CD4-positive, alpha-beta T cell treated with Interferon gamma for 1 hour (primary cell): Measurements from ENCODE around the gene CD2BP2.

Experiments used
- DNase-seq: peaks from one replicate; pipeline ENCODE4 v3.0.0-alpha.2; 2020

CD2BP2 gene

DNA sequence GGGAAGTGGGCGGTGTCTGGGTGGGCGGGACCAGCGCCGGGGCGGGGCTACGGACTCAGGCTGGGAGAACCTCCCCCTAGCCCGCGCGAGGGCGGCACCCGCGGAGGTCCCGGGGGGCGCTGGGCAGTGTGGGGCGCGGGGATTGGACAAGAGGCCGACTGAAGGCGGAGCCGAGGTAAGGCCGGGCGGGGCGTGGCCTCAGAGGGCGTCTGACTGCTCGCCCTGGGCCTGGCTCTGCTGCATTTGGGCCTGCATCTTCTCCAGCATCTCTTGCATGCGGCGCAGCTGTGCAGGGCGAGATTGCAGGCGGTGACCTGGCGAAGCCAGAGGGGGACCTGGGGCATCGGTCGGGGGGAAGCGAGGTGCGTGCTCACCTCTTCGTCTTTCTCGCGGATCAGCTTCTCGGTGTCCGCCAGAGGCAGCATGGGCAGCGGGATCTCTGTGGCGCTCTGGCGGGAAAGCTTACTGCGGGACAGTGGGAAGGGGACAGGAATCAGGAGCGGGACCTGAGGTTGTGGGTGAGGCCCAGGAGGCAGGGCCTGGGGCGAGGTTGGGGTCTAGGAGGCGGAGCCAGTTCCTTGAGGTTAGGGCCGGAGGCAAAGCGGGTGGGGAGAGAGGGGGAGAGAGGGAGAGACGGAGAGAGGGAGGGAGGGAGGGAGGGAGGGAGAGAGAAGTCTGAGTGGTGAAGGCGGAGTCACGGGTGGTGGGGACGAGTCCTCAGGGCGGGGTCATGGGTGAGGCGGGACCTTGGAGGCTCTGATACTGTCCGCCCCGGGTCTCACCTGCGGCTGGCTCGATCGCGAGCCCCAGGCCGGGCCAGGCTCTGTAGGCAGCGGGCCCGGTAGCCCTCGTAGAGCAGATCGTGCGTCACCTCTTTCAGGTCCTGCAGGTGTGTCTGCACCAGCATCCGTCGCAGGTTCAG lies 23.4 kb upstream of the CD2BP2 start:
- DNase-seq, result peak; percentile 99

DNA sequence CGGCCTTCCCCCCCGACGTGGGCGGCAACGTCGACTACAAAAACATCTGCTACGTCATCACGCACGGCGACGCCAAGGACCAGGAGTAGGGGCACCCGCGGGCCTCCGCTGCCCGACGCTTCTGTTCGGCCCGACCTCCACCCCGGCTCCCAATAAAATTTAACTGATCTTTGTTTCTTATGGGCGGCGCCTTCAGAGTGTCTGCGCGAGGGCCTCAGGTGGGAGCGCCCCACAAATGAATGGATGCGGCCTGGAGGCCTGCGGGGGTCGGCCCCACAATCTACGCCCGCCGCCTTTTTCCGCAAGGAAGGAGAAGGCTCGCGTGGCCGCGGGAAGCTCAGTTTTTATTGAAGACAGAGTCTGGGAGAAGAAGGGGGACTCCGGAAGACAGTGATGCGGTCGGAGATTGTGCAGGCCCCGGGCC lies 22.7 kb upstream of the CD2BP2 start:
- peak; percentile 94 for DNase-seq

DNA sequence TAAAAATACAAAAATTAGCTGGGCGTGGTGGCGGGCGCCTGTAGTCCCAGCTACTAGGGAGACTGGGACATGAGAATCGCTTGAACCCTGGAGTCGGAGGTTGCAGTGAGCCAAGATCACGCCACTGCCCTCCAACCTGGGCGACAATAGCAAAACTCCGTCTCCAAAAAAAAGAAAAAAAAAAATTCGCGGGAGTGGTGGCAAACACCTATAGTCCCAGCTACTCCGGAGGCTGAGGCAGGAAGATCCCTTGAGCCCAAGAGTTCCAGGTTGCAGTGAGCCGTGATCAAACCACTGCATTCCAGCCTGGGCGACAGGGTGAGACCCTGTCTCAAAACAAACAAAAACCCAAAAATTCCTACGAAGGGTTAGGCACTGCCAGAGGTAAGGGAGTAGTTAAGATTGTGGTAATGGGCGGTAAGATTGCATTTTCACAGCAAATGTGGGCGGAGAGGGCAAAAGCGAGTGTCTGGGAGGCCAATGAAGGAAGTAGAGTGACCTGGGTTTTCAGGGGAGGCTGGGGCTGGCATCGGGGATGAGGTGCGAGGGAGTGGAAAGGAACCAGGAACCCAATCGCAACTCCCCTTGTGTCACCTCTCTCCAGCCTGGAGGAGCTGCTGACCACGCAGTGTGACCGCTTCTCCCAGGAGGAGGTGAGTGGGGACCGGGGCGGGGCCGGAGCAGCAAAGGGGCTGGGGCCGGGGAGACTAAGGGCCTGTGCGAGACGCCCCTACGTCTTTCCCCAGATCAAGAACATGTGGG lies 22.1 kb upstream of the CD2BP2 start:
- no peak for DNase-seq

DNA sequence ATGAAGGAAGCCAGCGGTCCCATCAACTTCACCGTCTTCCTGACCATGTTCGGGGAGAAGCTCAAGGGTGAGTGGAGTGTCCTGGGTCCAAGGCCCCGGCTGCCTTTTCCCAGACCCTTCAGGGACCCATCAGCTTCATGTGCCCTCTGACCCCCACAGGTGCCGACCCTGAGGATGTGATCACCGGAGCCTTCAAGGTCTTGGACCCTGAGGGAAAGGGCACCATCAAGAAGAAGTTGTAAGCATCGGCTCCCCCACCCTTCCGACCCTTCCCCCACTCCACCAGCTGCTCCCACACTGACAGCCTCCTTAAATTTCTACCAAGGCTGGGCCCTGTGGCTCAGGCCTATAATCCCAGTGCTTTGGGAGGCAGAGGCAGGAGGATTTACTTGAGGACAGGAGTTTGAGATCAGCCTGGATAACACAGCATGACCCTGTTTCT lies 21.4 kb upstream of the CD2BP2 start:
- no peak for DNase-seq

DNA sequence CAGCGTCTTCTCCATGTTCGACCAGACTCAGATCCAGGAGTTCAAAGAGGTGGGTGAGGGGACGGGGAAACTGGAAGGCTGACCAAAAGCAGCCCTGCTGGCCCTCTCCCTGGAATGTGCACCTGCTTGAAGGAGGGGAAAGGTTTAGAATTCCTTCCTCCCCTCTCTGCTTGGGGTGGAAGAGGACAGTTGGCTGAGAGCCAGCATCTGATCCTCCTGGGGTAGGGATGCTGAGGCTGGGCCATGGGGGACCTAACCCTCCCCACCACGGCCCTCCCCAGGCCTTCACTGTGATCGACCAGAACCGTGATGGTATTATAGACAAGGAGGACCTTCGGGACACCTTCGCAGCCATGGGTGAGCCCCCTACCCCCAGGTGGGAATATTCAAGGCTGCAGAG lies 20.8 kb upstream of the CD2BP2 start:
- no peak for DNase-seq

DNA sequence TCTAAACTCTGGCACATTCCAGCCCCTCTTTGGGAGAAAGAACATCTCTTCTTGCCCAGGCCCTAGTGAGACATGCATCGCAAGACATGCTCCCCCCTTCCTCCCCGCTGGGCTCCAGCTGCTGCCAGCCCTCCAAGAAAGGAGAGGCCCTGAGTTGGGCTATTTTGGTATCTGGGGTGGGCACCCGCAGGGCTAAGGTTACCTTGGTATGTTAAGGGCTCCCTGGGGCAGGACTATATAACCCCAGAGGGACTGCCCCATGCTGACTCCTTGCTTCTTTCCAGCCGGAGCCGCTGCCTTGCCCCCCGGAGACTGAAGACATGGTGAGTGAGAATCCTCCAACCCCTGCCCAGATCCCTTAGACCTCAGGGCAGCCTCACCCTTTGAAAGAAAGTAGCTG lies 19.4 kb upstream of the CD2BP2 start, which contains the start of gene MYL11:
TSS of gene MYL11 (plus strand) at position 265 of the 400 bp plus-strand sequence. CDS start at position 321, 56 bp downstream.
- DNase-seq, result no peak

DNA sequence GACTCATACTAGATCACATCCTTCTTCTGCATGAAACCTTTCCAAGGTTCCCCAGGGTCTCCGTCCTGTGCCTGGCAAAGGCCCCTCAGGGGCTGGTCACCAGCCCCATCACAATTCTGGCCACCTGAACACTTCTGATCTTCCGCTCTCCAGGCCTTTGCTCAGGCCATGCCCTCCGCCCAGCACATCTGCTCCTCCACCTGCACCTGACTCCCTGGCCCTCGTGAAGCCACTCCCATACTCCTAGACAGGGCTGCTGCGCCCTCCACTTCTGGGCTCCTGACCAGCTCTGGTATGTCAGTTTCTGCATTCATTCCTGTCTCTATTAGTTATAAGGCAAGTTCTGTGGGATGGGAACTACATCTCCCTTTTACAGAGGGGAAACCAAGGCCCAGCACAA lies 17.6 kb upstream of the CD2BP2 start:
- no peak for DNase-seq

DNA sequence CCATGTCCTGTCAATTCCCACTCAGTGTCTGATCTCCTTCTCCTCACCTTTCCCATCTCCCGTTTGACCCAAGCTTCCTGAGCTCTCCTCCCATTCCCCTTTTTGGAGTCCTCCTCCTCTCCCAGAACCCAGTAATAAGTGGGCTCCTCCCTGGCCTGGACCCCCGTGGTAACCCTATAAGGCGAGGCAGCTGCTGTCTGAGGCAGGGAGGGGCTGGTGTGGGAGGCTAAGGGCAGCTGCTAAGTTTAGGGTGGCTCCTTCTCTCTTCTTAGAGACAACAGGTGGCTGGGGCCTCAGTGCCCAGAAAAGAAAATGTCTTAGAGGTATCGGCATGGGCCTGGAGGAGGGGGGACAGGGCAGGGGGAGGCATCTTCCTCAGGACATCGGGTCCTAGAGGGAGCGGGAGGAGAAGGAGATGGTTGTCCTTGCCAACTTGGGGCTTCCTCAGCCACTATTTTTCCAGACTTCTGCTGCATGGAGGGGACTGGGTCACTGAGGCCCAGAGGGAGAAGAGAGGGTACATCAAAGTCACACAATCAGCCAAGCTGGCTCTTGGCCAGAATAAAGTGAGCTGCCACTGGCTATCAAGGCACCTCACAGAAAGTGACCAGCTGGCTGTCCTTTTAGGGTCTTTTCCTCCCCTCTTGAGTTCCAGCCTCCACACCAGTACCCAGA lies 17.1 kb upstream of the CD2BP2 start:
- no peak for DNase-seq

DNA sequence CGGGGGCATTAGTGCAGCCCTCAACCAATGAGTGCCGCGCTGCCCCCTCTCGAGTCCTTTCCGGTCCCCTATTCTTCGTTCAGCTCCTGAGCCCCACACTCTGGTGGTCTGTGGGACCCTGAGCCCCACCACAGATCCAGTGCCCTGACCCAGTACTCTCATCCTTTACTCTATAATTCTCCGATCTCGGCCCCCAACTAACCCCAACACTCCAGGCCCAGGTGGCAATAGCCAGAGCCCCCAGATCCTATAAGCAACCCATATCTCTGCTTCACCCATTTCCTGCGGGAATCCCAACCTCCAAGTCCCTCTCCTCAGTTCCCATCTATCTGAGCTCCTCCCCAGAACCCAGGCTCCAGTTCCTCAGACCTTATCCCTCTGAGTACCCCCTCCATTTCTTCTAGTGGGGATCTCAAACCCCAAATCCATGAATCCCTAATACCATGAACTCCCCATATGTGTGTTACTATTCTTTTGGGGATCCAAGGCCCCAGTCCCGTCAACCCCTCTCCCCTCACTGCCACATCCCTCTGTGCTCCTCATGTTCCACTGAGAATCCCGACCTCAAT lies 16.2 kb upstream of the CD2BP2 start:
- DNase-seq, result no peak

DNA sequence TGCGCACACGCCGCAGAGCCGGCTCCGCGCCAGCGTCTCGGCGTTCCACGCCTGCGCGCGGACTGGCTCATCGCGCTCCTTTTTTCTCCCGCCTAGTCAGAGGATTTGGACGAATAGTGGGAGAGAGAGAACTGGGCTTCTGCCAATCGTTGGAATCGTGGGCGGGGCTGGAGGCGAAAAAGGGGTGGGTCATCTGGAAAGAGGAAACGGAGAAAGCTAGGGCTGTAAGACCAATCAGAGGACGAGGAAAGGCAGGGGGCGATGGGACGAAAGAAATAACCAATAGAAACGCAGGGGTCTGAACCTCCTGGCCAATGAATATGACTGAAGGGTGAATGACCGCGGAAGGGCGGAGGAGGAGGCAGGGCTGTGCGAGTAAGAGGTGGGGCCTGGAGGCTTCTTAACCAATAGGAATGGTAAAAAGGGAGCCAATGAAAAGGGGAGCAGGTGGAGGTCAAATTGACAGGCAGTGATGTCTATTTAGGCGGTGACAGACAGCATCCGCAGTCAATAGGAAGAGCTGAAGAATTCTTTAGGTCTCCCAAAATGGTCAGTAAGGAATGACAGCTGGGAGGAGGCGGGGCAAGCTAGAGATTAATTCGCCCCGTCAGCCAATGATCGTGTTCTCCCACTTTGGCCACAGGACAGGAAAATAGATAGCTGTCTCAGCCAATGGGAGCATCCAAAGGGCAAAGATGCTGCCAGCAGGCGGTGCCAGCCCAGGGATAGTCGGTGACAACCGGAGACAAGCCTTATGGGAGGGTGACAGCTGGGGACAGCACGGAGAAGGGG lies 15.5 kb upstream of the CD2BP2 start, which contains the start of gene TBC1D10B:
TSS of gene TBC1D10B (minus strand) at position 39 of the 792 bp plus-strand sequence. CDS start 311 bp downstream, outside the sequence.
- peak; percentile 100 for DNase-seq

DNA sequence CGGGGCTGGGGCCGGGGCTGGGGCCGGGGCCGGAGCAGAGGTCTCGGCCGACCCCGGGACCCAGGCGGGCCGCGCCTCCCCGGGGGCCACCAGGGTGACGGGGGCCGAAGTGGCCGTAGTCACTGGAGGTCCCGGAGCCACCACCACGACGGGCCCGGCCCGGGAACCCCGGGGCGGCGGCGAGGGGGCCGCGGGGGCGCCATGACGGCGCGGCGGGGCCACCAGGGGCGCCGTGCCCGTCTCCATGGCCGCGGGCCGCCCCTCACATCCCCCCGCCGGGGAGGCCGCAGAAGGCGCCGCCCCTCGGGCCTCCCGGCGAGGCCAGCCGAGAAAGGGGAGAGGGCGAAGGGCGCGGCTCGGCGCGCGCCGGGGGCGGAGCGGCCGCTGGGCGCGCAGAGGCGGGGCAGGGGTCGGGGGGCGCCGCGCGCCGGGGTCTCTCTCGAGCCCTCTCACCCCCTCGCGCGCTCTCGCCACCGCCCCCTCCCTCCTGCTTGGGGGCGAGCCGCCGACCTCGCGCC lies 14.9 kb upstream of the CD2BP2 start:
- no peak for DNase-seq

DNA sequence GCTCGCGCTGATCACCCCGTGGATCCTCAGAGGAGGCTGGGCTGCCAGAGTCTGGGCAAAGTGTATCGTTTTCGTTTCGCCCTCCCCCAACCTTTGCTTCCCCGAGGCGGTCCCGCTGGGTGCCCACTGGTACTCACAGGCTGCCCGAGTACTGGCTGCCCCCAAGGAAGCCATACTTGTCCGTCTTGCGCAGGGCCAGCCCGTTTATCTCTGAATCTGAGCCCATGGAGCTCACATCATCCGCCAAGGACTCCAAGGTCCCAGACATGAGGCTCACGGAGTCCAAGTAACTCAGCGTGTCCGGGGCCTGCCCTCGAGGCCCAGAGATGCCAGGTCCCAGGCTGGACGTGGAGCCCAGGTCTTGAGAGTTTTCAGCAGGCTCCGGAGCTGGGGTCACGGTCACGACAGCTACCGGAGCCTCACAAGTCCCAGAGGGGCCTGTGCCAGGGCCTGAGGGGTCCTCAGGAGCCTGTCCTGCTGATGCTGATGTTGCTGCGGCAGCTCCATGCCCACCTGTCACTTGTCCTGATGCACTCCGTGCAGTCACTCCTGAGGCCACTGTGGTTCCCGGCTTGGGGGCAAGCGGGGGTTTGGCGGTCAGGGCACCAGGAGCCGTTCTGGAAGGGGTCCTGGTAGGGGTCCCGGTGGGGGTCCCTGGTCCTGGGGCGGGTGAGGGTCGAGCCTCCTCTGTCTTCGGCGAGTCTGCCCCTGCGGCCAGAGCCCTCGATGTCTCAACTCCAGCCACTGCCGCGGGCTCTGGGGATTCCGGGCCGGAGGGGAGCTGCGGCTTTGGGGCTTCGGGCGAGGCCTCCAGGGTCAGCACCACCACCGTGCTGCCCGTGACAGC lies 14.2 kb upstream of the CD2BP2 start:
- DNase-seq, result no peak

DNA sequence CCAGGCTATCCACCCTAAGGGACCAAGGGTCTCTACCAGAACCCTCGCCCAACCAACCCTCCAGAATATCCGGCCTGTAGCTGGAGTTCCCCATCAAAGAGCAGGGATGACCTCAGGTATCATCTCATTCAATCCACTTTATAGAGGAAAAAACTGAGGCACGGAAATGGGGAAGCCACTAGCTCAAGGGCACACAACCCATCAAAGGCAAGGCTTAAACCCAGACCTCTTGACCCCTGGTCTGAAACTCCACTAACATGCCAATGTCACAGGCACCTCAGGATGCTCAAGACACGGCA lies 13.6 kb upstream of the CD2BP2 start:
- no peak for DNase-seq

DNA sequence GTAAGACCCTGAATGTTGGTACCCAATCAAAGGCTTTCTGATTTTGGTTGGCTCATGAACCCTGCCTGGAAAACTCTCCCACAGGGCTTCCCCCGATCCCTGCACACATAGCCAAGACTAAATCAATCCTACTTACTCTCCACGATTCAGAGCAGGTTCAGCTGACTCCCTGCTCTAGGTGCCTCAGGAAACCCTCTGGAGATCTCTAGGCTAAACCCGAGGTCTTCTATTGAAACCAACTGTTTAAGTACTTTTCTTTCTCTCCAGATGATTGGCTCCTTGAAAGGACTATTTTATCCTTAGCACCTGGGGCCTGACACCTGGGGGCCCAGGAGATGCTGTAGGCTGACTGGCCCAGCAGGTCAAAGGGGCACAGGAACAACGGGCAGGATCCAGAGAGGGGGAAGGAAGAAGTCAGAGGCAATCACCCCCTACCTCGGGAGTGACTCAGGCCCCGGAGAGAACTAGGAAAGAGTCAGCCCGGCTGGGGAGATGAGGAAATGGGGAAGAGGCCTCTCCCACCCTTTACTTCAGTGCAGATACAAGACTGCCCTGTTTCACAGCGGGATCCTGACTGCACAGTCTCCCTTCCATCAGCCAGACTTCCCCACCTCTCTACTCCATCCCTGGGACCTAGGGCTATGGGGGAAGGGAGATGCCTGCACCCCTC lies 13.1 kb upstream of the CD2BP2 start:
- DNase-seq, result no peak

DNA sequence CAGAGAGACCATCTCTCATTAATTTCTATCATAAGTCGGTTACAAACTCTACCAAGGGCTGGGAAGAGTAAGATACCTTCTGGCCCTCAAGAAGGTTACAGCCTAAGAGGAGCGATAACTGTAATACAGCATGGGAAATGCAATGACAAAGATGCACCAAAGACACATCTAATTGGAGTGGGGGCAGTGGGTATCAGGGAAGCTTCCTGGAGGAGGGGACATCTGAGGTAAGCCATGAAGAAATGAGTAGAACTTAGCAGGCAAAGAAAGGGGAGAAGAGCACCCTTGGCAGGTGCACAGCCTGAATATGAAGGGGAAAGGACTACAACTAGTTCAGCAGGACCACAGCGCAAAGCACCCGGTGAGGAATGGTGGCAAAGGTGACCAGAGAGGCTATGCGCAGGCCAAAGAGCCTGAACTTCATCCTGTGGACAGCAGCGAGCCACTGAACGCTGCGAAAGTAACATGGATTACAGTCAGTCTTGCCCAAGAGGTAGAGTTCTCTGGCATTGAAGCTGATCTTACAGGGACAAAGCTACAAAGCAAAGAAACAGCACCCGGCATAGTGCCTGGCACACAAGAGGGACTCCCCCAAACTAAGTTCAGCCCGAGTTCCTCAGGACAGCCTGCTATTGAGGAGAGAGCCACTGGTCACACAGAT lies 12.4 kb upstream of the CD2BP2 start:
- no peak for DNase-seq

DNA sequence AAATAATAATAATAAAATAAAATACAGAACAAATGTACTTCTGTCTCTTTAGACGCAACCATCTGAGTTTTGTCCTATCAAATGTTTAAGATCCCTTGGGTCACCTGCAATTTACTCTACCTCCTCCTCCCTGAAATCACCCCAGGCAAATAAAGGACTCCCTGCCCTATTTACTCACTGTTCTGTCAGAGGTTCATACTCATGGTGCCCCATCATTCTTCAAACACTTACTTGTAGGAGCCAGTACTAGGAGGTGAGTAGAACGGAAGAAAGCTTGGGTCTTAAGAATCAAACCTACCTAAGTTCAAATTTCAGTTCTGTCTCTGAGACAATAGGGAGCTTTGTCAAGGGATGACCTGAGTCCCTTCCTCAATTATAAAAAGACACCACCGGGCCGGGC lies 11.4 kb upstream of the CD2BP2 start:
- DNase-seq, result no peak

DNA sequence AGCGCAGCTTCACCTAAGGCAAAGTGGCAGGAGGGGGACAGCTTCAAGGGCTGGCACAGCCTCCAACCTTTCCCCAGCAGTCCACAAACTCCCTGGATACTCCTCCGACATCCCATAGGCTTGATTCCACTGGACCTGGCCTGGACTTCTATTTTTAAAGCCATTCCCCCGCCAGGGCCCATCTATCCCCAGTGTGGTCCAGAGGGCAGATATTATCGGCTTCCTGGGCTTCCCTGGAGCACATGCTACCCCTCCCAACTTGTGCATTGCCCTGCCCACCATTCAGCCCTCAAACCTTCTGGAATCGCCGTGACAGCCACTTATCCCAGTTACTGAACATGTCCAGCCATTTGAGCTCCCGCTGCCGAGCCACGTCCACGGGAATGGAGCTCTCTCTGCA lies 10.1 kb upstream of the CD2BP2 start:
- DNase-seq, result no peak

DNA sequence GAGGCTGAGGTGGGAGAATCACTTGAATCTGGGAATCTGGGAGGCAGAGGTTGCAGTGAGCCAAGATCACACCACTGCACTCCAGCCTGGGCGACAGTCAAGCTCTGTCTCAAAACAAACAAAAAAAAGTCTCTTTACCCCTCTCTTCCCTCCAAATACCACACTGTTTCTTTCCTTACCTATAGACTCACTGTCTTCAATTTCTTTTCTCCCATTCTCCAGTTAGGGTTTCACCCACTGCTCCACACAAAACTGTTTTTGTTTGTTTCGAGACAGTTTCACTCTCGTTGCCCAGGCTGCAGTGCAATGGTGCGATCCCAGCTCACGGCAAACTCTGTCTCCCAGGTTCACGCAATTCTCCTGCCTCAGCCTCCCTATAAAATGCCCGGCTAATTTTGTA lies 6.1 kb upstream of the CD2BP2 start:
- no peak for DNase-seq

DNA sequence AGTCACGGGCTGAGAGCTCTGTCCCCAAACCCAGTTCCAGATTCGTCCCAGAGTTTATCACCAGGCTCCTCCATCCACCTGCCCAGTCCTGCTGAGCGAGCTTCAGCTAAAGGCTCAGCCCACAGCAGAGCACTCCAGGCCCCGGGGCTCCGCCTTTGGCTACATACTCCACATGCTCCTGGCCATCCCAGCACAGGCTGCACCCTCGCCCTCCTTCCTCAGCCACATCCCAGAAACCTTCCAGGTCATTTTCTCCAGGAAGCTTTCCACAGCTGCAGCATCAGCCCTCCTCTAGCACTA lies 4.7 kb upstream of the CD2BP2 start:
- no peak for DNase-seq
